ENCODE measurements around the gene BBS9.

BBS9 gene

GRCh38 chr7:33649476-33650441 lies 520.4 kb downstream of the BBS9 start:
- DNase-seq (ENCODE audit: low spot score) = no peak

GRCh38 chr7:33650828-33651227 lies 521.5 kb downstream of the BBS9 start:
- no peak for DNase-seq (ENCODE audit: low spot score)

GRCh38 chr7:33651998-33652515 lies 522.7 kb downstream of the BBS9 start:
- DNase-seq (ENCODE audit: low spot score) = no peak

- DNase-seq (ENCODE audit: low spot score) = no peak
Observed at GRCh38 chr7:33654676-33655075, 525.3 kb downstream of the BBS9 start.
